C4-2B (cell line): ENCODE data around the gene UNC5C.

Experiments
- H3K27ac ChIP-seq: fragments of 450-650 bp; 2 replicates; pipeline ENCODE4 v1.5.1; 2017
- ZFX ChIP-seq: fragments of 450-650 bp; IDR thresholded peaks from 2 replicates; pipeline ENCODE4 v1.6.1; 2017
- TF ChIP-seq, protein P1 (sequence below): fragments of 450-650 bp; conservative IDR thresholded peaks from 2 replicates; pipeline ENCODE4 v1.5.1; 2017; ENCODE audit warnings: mild to moderate bottlenecking

The UNC5C gene

DNA sequence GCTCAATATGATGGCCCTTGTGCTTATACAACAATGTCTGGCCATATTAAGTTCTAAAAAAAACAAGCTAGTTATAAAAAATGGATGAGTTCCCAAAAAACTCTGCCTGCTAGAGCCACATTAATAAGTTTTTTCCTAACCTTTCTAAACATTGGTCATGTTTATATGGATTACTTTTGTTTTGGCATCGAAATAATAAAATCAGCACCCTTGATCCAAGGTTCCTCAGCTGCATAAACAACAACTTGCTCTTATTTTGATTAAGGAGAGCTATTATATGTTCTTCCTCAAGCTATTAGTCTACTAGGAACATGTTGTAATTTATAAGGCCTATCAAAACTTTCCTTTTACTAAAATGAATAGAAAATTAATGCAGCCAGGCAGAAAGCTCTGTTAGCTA, 48.4 kb downstream of the UNC5C start:
- H3K27ac ChIP-seq = no peak overlapping the region

GRCh38 chr4:95499291-95499696, 49.5 kb downstream of the UNC5C start:
- no peak overlapping the region for H3K27ac ChIP-seq

More for the DNA sequence above, 48.4 kb downstream of the UNC5C start:
- TF ChIP-seq, protein P1, sequence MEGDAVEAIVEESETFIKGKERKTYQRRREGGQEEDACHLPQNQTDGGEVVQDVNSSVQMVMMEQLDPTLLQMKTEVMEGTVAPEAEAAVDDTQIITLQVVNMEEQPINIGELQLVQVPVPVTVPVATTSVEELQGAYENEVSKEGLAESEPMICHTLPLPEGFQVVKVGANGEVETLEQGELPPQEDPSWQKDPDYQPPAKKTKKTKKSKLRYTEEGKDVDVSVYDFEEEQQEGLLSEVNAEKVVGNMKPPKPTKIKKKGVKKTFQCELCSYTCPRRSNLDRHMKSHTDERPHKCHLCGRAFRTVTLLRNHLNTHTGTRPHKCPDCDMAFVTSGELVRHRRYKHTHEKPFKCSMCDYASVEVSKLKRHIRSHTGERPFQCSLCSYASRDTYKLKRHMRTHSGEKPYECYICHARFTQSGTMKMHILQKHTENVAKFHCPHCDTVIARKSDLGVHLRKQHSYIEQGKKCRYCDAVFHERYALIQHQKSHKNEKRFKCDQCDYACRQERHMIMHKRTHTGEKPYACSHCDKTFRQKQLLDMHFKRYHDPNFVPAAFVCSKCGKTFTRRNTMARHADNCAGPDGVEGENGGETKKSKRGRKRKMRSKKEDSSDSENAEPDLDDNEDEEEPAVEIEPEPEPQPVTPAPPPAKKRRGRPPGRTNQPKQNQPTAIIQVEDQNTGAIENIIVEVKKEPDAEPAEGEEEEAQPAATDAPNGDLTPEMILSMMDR = no peak
- TF ChIP-seq ZFX = no peak

DNA sequence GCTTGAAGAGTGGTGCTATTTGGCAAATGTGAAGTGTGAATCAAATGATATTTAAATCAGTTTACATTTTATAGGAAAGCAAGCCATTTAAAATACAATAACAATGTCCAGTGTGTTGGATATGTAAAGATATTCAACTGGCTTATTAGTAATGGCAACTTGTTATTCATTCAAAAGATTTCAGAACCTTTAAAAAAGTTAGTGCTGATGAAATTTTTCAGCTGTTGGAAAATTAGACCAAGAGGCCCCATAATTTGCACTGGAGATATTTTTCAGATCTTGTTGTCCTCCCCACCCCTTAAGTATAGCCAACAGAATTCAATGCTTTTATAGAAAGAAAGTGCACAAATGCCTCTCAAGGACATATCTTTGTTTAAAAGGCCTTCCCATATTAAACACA, 54.6 kb downstream of the UNC5C start:
- TF ChIP-seq, protein P1 = no peak
- no peak for TF ChIP-seq ZFX
- H3K27ac ChIP-seq = no peak overlapping the region

More at GRCh38 chr4:95499291-95499696, 49.5 kb downstream of the UNC5C start:
- TF ChIP-seq ZFX = no peak
- TF ChIP-seq, protein P1 = no peak

- TF ChIP-seq, protein P1 = no peak
- TF ChIP-seq ZFX = no peak
These were observed 70.1 kb downstream of the UNC5C start for GRCh38 chr4:95478679-95479078.

DNA sequence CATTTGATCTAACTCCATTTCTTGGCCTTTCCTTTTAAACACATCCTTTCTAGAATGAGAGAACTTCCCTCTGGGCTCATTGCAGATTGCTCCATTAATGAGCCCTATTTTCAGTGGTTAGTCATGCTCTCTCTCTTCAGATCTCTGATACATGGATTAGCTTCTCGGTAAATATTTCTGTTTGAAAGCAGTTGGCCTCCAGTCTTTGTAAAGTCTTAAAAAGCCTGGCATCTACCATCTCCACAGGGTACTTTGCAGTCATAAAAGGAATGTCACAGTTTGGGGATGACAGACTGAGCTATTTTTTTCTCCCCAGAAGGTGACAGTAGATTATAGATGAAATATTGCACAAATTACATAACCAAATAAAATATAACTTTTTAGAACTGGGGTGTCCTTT, 72.7 kb downstream of the UNC5C start:
- no peak overlapping the region for H3K27ac ChIP-seq
- TF ChIP-seq, protein P1 = no peak
- no peak for TF ChIP-seq ZFX

More at GRCh38 chr4:95478679-95479078, 70.1 kb downstream of the UNC5C start:
- H3K27ac ChIP-seq = no peak overlapping the region

DNA sequence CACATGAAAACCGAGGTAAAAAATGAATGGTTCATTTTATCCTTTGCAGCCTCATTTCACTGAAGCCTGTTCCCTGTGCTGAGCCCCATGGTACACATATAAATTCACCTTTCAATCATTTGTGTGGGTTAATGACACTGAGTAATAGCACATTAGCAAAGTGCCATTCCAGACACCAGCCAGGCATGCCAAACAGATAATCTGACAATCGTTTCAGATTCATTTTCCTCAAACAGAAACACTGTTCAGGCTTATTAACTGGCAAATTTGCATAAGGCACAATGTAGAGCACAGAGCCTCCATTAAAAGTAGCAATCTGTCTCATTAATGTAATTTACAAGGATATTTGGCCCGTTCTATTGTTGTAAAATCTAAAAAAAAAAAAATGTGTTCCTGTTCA, 76.2 kb downstream of the UNC5C start:
- TF ChIP-seq ZFX = no peak
- TF ChIP-seq, protein P1 = no peak
- no peak overlapping the region for H3K27ac ChIP-seq

DNA sequence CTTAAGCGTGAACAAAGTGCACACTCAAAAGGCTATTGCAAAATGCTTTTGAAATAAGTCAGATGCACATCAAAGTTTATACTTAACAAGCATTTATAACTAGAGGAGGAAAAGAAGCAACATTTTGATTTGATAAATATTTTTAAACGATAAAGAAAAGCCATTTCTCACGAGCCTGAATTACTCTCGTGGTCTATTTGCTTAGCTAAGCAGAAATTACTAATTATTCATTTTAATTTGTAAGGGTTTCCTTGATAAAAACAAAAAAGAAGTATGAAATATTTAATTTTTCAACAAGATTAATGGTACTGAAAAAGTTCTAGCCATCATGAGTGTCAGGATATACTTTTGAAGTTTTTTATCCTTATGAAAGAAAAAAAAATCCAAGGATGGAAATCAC, 78.2 kb downstream of the UNC5C start:
- no peak overlapping the region for H3K27ac ChIP-seq
- TF ChIP-seq, protein P1 = no peak
- no peak for TF ChIP-seq ZFX
